C4-2B (cell line): ENCODE measurements around the gene TNS1.

Experiments used
- ZFX ChIP-seq: fragments of 450-650 bp; IDR thresholded peaks from 2 replicates; pipeline ENCODE4 v1.6.1; 2017
- TF ChIP-seq, protein P1 (sequence below): fragments of 450-650 bp; conservative IDR thresholded peaks from 2 replicates; pipeline ENCODE4 v1.5.1; 2017; ENCODE audit warnings: mild to moderate bottlenecking

DNA sequence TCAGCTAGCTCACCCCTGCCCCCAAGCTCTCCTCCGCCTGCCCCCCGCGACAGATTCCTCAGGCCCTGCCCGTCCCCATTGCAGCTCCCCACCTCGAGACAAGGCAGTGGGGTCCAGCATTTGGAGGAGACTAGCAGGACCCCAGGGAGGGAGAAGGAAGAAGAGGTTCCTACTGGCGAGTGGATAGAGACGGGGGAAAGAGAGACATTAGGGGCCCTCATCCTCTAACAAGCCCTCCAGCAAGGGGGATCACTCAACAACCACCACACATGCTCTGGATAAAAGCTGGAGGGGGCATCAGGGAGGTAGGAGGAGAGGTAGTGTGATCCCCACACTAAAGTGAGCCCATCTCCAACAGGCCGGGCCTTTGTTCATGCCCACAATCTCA is 8.9 kb upstream of the TNS1 start:
- TF ChIP-seq, protein P1, sequence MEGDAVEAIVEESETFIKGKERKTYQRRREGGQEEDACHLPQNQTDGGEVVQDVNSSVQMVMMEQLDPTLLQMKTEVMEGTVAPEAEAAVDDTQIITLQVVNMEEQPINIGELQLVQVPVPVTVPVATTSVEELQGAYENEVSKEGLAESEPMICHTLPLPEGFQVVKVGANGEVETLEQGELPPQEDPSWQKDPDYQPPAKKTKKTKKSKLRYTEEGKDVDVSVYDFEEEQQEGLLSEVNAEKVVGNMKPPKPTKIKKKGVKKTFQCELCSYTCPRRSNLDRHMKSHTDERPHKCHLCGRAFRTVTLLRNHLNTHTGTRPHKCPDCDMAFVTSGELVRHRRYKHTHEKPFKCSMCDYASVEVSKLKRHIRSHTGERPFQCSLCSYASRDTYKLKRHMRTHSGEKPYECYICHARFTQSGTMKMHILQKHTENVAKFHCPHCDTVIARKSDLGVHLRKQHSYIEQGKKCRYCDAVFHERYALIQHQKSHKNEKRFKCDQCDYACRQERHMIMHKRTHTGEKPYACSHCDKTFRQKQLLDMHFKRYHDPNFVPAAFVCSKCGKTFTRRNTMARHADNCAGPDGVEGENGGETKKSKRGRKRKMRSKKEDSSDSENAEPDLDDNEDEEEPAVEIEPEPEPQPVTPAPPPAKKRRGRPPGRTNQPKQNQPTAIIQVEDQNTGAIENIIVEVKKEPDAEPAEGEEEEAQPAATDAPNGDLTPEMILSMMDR: no peak
- TF ChIP-seq ZFX: no peak
